ENCODE results near the gene KRT76.
A peak's percentile ranks its signal among the peaks of the same experiment; 100 is the strongest.
"Not testable (repeated sequence)": the region's sequence is repeated elsewhere in the genome, so short reads cannot be mapped to it uniquely, and the experiment has no call there.

KRT76 gene

GRCh38 chr12:52755533-52755932 is 21.6 kb downstream of the KRT76 start:
- DNase-seq: no peak

DNA sequence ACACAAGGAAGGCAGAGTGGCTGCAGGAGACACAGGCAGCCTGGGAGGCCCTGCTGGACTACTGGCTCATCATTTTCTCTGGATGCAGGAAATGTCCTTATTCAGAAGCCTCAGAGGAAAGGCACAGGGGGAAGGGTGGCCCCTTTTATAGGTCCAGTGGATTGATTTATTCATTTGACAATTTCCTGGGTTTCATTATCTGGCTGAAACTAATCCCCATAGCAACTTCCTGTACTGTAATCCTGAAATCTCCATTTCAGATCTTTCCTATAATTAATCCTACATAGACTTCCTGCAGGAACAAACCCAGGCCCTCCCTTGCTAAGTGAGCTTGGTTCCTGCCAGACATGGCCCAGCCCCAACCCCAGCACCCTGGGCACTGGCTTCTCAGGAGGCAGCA is 23.0 kb downstream of the KRT76 start:
- no peak for DNase-seq

DNA sequence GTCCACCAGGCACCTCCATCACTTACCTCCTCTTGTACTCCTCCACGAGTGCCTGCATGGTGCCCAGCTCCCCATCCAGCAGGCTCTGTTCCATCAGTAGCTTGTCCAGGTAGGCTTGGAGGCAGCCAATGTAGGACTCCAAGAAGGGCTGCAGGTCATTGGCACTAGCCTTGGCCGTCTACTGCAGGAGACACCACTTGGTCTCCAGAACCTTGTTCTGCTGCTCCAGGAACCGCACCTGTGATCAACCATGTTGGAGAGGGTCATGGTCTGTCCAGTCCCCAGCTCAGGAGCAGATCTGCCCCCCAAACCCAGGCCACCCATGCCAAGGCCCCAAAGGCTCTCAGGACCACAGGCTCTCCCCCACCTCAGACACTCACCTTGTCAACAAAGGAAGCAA is 23.9 kb downstream of the KRT76 start:
- no peak for DNase-seq

- DNase-seq: no peak
Measured at GRCh38 chr12:52752516-52752915, 24.6 kb downstream of the KRT76 start.

- DNase-seq: no peak
Measured at GRCh38 chr12:52751795-52752194, 25.4 kb downstream of the KRT76 start.

GRCh38 chr12:52750532-52750931 is 26.6 kb downstream of the KRT76 start:
- not testable (repeated sequence) for DNase-seq

- DNase-seq: no peak
Measured at GRCh38 chr12:52749827-52750226, 27.3 kb downstream of the KRT76 start.

GRCh38 chr12:52748578-52748977 is 28.6 kb downstream of the KRT76 start:
- no peak for DNase-seq

GRCh38 chr12:52745554-52745953 is 31.6 kb downstream of the KRT76 start:
- DNase-seq: no peak

- DNase-seq: no peak
Measured at GRCh38 chr12:52744493-52745156, 32.5 kb downstream of the KRT76 start.

DNA sequence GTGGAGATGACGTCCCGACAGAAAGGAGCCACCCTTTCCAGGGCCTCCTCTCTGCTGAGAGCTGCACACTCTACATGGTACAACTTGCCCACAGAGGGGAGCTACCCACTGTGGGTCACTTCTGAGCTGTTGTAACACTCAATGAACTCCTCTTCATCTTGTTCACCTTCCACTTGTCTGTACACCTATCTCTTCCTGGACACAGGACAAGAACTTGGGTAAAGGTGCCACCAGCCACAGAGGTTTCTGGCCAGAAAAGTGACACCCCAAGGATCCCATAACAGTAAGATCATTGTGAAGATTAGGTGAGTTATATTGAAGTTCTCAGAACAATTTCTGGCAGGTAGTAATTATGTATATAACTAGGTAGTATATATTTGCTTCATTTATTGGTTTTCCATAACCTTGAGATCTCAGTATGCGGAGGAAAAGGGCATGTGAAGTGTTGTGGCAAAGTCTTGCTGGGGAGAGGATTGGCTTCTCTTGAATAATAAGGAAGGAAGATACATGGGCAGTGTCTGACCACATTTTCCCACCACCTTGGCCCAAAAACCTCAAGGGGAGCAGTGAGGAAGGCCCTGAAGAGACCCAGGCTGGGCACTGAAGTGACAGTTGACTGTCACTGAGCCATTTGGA is 34.2 kb downstream of the KRT76 start:
- DNase-seq: no peak

DNA sequence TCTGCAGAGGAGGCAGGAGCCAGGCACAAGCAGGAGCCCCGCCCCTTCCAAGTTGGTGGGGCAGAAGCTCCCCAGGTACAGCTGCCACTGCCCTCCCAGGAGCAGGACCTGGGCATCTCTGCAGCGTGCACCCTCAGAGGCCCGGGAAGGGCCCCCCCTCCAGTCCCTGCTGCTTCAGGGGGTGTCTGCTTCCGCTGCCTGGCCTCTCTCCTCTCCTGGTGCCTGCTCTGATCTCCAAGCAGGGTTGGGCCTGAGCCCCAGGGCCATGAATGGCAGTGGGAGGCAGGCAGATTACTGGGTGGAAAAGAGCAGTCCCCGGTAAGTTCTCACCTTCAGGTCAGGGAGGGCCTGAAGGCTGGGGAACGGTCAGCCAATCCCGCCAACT is 35.0 kb downstream of the KRT76 start:
- no peak for DNase-seq

GRCh38 chr12:52741375-52742195 is 35.6 kb downstream of the KRT76 start:
- DNase-seq: peak; percentile 33

DNA sequence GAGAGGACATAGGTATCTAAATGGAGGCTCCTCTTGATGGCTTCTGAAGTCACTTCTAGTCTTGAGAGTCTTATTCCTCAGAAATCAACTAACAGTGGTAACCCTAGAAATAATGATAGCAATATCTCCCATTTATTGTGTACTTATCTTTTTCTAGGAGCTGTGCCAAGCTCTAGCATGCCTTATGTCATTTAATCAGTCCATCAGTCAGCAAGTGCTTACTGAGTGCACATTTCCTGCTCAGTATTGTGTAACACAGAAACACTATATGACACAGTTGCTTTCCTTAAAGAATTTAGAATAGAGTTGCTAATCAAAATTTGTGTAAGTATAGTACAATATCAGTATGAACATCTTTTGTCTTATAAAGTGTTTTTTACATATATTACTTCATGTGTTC is 36.6 kb downstream of the KRT76 start:
- no peak for DNase-seq

DNA sequence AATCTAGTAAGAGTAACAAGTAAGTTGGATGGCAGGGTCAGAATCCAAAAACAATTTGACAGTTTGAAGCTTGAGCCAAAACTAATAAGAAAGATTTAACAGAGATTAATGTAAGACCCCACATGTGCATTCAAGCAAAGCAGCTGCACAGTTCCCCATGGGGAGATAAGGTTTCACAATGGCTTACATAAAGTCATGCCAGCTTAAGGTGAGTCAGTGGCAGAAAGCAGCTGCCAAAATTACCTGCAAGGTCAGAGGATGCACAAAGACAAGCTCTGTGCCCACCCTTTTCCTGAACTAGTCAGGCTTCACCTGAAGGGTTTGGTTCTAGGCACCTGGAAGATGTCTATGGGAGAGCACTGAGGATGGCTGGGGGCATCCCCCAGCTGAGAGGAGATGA is 37.2 kb downstream of the KRT76 start:
- no peak for DNase-seq

DNA sequence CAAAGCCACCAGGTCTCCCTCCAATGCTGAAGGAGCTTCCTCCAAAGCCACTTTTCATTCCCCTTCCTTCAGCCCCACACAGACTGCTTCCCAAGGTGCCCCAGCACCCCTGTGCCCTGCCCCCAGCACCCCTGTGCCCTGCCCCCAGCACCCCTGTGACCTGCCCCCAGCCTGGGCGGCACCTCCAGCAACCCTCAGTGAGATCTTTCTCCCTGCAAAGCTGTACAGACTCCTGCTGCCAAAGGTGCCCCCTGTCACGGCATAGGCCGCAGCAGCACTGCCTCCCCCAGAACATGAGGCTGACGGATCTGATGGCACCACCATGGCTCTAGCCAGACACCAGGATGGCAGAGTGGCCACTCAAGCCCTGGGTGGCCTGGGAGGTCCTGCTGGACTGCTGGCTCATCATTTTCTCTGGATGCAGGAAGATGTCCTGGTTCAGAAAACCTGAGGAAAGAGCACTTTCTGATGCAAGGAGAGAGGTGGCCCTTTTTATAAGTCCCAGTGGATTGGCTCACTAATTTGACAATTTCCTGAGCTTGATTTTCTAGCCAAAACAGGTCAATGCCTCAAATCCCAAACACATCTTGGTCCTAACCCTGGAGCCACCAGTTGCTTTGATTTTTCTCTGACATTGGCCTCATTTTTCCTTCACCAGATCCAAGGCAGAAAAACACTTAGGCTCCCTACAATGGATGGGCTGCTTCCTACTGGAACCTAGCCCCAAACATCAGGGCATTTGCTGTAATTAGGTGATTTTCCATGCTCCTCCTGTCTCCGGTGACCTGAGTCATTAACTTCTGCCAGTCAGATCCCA is 41.1 kb downstream of the KRT76 start:
- no peak for DNase-seq

GRCh38 chr12:52735106-52735505 is 42.0 kb downstream of the KRT76 start:
- DNase-seq: no peak

GRCh38 chr12:52730793-52731192 is 46.4 kb downstream of the KRT76 start:
- DNase-seq: no peak

- no peak for DNase-seq
Measured at GRCh38 chr12:52730383-52730782, 46.8 kb downstream of the KRT76 start.

- no peak for DNase-seq
Measured at GRCh38 chr12:52729147-52729546, 48.0 kb downstream of the KRT76 start.

DNA sequence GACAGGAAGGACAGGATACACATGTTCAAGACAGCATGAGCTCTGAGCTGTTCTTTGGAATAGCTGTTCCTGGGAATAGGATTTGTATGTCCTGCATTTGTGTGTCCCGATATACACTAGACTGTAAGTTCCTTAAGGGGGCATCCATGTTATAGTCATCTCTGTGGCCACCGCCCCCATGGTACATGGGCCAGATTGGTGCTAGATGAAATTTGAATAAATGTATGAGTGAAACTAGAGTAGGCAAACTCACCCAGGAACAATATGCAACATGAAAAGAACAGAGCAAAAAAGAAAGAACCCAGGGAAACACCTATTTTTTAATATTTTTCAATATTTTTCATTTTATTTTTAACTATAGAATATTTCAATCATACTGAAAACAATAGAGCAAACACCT is 48.8 kb downstream of the KRT76 start:
- DNase-seq: no peak

- no peak for DNase-seq
Measured at GRCh38 chr12:52727037-52727436, 50.1 kb downstream of the KRT76 start.

GRCh38 chr12:52726451-52726850 is 50.7 kb downstream of the KRT76 start:
- no peak for DNase-seq

Data from CD4-positive, alpha-beta T cell treated with Interleukin-4 for 4 hours (primary cell).